ENCODE data around the gene IGF1R.
A peak's percentile ranks its signal among the peaks of the same experiment; 100 is the strongest.

The IGF1R gene

DNA sequence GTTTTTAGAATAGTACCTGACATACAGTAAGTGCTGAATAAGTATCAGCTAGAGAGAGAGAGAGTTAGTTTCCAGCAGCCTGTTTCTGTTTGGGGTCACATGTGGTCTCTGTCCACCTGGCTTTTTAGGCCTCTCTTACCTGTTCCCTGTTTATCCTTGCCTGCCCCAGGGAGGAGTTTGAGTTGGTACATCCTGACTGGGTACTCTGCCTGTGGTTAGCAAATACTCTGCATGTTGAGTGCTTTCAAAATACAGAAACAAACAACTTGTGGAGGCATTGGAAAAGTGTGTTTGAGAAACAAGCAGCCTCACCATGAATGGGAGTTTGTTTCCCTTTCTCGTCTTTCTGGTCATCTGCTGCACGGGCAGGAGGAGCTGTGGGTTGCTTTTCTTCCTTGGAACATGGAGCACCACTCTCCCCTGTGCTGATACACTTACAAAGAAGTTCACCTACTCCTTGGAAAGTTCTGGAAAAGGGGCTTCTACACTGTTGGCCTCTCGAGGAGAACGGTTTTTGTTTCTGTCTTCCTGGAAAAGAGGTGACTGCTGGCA lies 193.2 kb downstream of the IGF1R start:
- DNase-seq = no peak

- no peak for DNase-seq
These were observed 194.0 kb downstream of the IGF1R start for GRCh38 chr15:98842192-98842972.

DNA sequence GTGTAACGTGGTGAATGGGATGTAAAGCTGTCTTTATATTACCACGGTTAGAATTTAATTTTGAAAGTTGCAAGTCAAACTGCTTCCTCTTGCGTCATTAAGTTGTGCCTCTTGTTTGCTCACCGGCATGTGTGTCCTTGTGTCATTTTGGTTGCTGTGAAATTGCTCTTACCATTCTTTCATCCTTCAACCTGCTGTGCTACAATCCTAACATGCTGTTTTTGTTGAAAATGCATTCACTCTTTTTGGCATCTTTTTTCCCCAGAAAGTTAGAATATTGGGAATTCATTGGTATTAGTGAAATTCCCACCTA lies 194.6 kb downstream of the IGF1R start:
- no peak for DNase-seq

- DNase-seq = no peak
These were observed 195.5 kb downstream of the IGF1R start for GRCh38 chr15:98843844-98844243.

DNA sequence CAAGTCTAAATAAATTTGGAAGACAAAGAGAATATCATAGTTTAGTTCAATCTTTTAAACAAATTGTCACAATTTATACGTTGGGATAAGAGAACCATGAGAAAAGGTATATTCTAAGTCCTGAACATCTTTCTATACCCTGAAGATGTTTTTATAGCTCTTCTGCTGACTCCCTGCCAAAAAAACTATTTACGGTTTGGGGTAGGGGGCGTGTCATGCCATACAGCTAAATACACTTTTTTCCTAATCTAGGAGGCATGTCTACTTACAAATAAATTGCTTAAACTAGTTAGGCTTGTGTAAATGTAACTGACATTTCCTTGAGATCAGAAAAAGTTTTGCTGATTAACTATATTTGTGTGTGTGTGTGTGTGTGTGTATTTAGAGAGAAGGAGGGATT lies 195.9 kb downstream of the IGF1R start:
- DNase-seq = no peak

DNA sequence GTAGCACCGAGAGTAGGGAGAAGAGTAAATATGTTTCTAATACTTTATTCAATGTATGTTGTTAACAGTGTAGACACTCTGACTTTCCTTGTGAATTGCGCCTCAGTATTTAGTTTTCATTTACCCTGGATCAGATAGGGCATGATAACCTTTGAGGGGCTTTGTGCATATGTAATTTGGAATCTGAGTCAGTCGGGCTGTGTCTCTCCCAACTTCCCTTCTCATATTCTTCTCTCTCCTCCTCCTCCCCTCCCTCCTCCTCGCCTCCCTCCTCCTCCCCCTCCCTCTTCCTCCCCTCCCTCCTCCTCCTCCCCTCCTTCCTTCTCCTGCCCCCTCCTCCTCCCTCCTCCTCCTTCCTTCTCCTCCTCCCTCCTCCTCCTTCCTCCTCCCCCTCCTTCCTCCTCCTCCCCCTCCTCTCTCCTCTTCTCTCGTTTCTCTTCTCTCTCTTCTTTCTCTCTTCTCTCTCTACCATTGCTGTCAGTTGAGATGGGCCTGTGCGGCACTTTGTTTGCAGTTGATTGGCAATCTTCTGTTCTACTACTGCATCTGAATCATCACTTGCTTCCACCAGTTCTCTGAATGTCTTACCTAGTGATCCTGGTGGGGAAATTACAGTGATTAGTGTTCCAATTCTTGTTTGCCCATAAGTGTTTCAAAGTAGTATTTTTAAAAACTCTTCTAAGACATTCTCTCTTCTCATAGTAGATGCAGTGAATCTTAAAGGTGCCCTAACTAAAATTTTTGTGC lies 197.0 kb downstream of the IGF1R start:
- peak; percentile 18 for DNase-seq

- DNase-seq = peak; percentile 24
These were observed 202.7 kb downstream of the IGF1R start for GRCh38 chr15:98850961-98851572.

GRCh38 chr15:98853161-98853560 lies 204.8 kb downstream of the IGF1R start:
- peak; percentile 81 for DNase-seq

- no peak for DNase-seq
These were observed 205.5 kb downstream of the IGF1R start for GRCh38 chr15:98853617-98854420.

GRCh38 chr15:98854496-98854895 lies 206.2 kb downstream of the IGF1R start:
- DNase-seq = no peak

DNA sequence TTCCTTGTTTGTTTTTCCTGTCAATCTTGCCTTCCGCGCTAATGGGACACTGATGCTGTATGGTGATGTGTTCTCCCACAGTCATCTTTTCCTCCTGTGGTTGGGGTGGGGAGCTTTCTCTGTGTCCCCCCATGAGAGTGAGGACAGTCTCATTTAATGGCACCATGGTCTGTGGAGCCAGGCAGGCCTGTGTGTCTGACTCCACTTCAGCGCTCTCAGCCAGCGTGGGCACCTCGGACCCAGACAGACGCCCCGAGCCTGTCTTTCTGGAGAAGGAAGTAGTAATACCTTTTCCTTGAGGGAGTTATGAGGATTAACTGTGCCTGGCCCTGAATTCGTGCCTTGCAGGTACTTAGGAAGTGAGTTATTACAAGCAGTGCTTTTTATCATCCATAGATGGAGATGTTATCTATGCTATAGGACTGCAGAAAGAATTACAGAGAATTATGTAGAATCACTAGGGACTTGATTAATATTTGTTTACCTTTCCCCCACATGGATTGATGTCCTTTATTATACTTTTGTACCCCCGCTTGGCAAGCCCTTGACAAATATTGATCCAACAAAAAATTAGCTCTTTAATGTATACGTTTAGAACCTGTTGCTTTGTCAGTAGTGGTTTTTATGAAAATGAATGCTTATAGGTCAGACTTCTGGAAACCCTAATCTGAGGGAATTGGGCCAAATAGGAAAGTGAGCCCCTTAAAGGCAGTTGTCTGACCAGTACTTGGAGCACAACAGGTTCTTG lies 206.9 kb downstream of the IGF1R start:
- DNase-seq = no peak

DNA sequence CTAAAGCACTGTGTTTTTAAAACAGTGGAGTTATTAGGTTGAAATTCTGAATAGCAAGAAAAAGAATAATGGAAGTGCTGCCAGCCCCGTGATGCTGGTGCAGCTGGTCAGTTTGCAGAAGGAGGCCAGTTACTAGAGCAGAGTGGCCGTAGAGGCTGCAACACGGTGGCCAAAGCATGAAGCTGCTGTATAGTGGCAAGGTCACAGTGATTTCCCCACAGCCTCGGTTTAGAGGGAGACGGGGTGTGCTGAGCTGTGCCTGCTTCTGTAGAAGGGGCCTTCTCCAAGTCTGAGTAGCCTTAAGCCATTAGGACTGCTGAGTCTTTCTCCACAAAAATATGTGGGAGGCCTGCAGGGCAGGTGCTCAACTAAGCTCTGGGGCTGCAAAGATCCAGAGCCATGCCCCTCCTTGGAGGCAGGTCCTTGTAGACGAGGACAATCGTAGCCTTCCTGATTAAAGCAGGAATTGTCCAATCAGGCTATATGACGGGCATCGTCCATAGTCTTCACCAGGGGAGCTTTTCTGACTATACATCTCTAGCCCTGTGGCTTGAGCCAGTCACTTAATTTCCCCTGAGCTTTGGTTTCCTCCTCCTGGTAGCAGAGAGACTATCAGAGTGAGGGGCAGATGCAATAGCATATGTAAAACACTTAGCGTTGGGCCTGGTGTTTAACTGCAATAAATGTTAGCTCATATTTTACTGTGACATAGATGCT lies 207.6 kb downstream of the IGF1R start:
- DNase-seq = no peak

DNA sequence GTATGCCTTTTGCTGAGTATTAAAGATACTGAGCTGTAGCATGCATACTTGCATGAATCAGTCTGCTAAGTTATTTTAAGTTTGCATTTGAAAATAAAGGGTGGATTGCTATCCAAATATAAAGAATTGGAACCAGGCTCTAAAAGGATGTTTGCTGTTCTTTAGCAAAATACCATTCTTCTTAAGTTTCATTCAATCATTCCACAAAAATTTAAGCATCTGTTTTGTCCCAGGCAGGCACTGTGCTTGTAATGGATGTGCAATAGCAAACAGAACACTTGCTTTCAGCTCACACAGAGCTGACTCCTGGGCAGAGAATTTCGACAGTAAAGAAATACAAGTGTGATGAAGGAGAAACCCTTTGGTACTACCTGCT lies 208.2 kb downstream of the IGF1R start:
- no peak for DNase-seq

DNA sequence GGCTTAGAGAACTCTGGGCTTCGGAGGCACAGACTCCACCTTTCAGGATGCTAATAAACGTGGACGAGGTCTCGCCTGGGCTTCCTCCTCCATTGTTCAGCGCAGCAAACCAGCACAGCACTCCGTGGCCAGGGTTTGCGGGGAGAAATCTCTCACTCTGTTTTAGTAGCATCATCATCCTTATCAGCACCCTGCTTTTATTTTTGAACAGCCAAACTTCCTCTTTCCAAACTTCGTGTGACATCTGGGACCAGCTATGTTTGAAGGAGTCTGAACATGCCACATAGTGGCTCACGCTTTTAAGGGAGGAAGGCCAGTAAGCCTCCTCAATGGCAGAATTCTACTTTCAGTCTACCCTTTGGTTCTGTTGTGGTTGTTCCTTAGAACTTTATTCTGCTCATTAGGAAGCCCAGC lies 210.3 kb downstream of the IGF1R start:
- no peak for DNase-seq

DNA sequence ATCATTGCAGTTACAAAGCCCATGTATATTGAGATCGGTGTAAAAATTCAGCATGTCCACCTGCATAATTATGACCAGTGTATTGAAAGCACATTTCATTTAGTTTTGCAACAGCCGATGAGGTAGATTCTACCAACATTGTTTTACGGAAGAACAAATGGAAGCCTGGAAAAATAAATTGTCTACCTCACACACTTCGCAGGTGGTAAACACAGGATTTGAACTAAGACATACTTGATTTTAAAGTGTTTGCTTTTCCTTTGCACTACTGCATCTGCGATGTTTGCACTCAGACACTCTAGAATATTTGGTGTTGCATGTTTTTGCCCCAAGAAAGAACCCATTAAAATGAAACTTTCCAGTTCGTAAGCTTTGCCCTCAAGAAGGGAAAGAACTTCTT lies 210.8 kb downstream of the IGF1R start:
- DNase-seq = no peak

GRCh38 chr15:98860281-98861041 lies 212.1 kb downstream of the IGF1R start:
- no peak for DNase-seq

GRCh38 chr15:98861188-98861587 lies 212.8 kb downstream of the IGF1R start:
- DNase-seq = no peak

- no peak for DNase-seq
These were observed 215.6 kb downstream of the IGF1R start for GRCh38 chr15:98863983-98864382.

DNA sequence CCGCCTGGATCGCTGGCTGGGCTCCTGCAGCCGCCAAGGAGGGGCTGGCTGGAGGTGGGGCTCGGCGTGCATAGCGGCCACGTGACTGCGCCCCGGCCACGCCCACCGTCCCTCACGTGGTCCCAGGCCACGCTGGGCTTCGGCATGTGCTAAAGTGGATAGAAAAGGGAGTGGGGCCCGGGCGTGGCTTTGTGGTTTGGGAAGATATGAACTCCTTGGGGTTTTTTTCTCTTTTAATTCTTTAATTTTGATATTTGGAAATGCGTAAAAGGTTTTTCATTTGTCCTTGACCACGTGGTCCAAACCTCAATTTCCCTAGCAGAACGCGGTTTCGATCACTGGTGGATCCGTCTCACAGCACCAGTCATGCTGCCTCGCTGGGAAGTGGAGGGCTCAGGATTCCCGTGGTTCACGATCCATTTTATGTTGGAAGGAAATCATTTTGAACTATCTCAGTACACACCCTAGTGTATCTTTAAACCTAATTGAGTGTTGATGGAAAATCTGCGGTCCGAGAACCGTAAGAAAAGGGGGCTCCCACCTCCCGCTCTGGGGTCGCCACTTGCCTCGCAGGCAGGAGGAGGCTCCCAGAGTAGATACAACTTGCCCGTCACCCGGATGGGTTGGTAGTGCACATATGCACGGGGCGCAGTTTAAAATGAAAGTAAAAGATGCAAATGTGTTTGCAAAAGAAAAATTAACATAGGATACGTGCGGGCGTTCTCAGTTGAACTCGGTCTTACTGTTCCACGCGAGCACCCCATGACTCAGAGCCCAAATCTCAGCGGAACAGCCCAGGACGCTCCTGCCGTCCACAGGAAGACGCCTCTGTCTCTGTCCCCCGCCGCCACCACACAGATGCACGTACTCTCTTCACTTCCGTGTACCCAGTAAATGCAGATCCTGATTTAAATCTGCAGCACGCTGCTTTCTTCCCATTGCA lies 217.3 kb downstream of the IGF1R start:
- DNase-seq = peak; percentile 59

- DNase-seq = peak; percentile 39
These were observed 218.2 kb downstream of the IGF1R start for GRCh38 chr15:98866511-98866910.
